ENCODE data around the gene MAEA.

DNA sequence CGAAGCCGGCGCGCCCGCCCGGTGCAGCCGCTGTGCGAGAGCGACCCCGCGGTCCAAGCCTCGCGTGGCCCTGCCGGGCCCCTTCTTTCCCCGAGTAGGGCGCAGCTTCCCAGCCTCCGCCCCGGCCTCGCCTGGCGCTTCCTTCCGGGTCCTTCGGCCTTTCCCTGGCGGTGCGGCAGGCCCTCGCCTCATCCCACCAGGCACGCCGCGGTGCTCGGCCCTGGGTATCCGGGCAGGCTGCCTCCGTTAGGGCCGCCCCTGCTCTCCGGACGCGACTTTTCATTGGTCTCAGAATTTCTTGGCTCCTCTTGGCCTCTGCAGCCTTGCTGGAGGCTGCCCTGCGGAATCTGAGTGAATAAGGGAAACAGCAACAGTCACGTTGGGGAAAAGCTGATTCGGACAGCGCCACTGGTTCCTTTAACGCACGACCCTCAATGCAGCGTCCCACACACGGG, 57.7 kb downstream of the MAEA start:
- TF ChIP-seq ZFP3 (CRISPR knock-in tag; IDR thresholded peaks at IDR 0.05) (0 out of 2 replicates have a peak, but pooled peaks have one; percentile 34), ARNTL (CRISPR knock-in tag; IDR thresholded peaks at IDR 0.05; ENCODE audit: borderline replicate concordance, low read depth) (no peak), ZNF70 (CRISPR knock-in tag; IDR thresholded peaks at IDR 0.05) (no peak), ZFP30 (CRISPR knock-in tag; IDR thresholded peaks at IDR 0.05) (no peak)
- TF ChIP-seq, protein P1, sequence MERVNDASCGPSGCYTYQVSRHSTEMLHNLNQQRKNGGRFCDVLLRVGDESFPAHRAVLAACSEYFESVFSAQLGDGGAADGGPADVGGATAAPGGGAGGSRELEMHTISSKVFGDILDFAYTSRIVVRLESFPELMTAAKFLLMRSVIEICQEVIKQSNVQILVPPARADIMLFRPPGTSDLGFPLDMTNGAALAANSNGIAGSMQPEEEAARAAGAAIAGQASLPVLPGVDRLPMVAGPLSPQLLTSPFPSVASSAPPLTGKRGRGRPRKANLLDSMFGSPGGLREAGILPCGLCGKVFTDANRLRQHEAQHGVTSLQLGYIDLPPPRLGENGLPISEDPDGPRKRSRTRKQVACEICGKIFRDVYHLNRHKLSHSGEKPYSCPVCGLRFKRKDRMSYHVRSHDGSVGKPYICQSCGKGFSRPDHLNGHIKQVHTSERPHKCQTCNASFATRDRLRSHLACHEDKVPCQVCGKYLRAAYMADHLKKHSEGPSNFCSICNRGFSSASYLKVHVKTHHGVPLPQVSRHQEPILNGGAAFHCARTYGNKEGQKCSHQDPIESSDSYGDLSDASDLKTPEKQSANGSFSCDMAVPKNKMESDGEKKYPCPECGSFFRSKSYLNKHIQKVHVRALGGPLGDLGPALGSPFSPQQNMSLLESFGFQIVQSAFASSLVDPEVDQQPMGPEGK (CRISPR knock-in tag; IDR thresholded peaks at IDR 0.05; ENCODE audit: borderline replicate concordance) = no peak

All from SK-N-SH treated with all-trans-retinoic acid at 6 μM for 48 hours (cell line).